ENCODE measurements around the gene PTPRCAP. TPM values are rescaled to one million over a fixed set of nuclear protein-coding genes. Genes with fewer than 3 reads are reported as not detected.

The PTPRCAP gene
- total and polyA plus RNA-seq, 9 of the 15 experiments (the other 6 are each of a cell fraction or from before 2014, with no cell fraction given) = 0.22 to 2.0 (median 1.1) TPM; not detected in 4

GRCh38 chr11:67428052-67429001 is 9.2 kb downstream of the PTPRCAP start, which contains the start of gene RPS6KB2 (continued):
- TF ChIP-seq ARID4B (CRISPR knock-in tag; IDR thresholded peaks at IDR 0.05) = peak; percentile 66; the same call in 1 of the 2 replicates
- TF ChIP-seq PREB (CRISPR knock-in tag; IDR thresholded peaks at IDR 0.05) = no peak
- TF ChIP-seq ZC3H8 (IDR thresholded peaks at IDR 0.05) = no peak
- no peak for TF ChIP-seq ERF (CRISPR knock-in tag; IDR thresholded peaks at IDR 0.05)
- TF ChIP-seq ZNF316 (IDR thresholded peaks at IDR 0.05) = no peak
- no peak for TF ChIP-seq ZNF518B (CRISPR knock-in tag; IDR thresholded peaks at IDR 0.05)
- no peak for TF ChIP-seq ZNF280B (CRISPR knock-in tag; IDR thresholded peaks at IDR 0.05)
- no peak for TF ChIP-seq RBM17 (IDR thresholded peaks at IDR 0.05; ENCODE audit: borderline replicate concordance, low read depth, low read length)
- TF ChIP-seq HOXB6 (CRISPR knock-in tag; IDR thresholded peaks at IDR 0.05; ENCODE audit: borderline replicate concordance) = no peak
- peak; percentile 98 for TF ChIP-seq ETS1 (conservative IDR thresholded peaks at IDR 0.05; ENCODE audit: control insufficient read depth, low read depth, low read length)
- TF ChIP-seq SIN3A (IDR thresholded peaks at IDR 0.05; ENCODE audit: borderline replicate concordance in 2 of 2, control insufficient read depth in 1 of 2, low read depth in 2 of 2, low read length in 2 of 2) = peak; percentile 86 to 96; a peak in 3 of 4 replicates
- no peak for TF ChIP-seq HDAC6 (IDR thresholded peaks at IDR 0.05; ENCODE audit: low read depth, low read length)
- no peak for TF ChIP-seq NEUROD1 (IDR thresholded peaks at IDR 0.05; ENCODE audit: borderline replicate concordance, low read depth, low read length, partially characterized antibody)
- no peak for TF ChIP-seq BMI1 (IDR thresholded peaks at IDR 0.05; ENCODE audit: low read length)
